H9 (cell line): Measurements from ENCODE around the gene C1orf226. TPM values are rescaled to one million over a fixed set of nuclear protein-coding genes. Genes with fewer than 3 reads are reported as not detected.

Experiments
- DNase-seq: peaks from one replicate; pipeline ENCODE4 v3.0.0-alpha.2; 2017
- H2AFZ ChIP-seq: one replicate; pipeline ENCODE4 v1.6.1; 2013; ENCODE audit warnings: mild to moderate bottlenecking, low read length, control low read depth, moderate library complexity
- H2AK5ac ChIP-seq: 2 replicates; pipeline ENCODE4 v1.6.1; 2013; ENCODE audit warnings: low read length, control low read depth, mixed read lengths; ENCODE audit not compliant: insufficient read length
- H2BK120ac ChIP-seq: one replicate; pipeline ENCODE4 v1.6.1; 2013; ENCODE audit warnings: low read depth, mild to moderate bottlenecking, low read length, control low read depth, inconsistent platforms; ENCODE audit not compliant: poor library complexity, severe bottlenecking
- H2BK12ac ChIP-seq: 2 replicates; pipeline ENCODE4 v1.6.1; 2013; ENCODE audit warnings: low read length, control low read depth, mixed read lengths, low read depth; ENCODE audit not compliant: insufficient read length
- H2BK15ac ChIP-seq: 2 replicates; pipeline ENCODE4 v1.6.1; 2013; ENCODE audit warnings: low read depth, low read length, control low read depth
- H2BK20ac ChIP-seq: one replicate; pipeline ENCODE4 v1.6.1; 2013; ENCODE audit warnings: low read depth, mild to moderate bottlenecking, low read length, control low read depth, inconsistent platforms; ENCODE audit not compliant: poor library complexity, severe bottlenecking
- H2BK5ac ChIP-seq: 2 replicates; pipeline ENCODE4 v1.6.1; 2013; ENCODE audit warnings: low read length, control low read depth, mixed read lengths; ENCODE audit not compliant: insufficient read length
- H3K14ac ChIP-seq: 2 replicates; pipeline ENCODE4 v1.6.1; 2013; ENCODE audit warnings: low read length, control low read depth; ENCODE audit not compliant: insufficient read depth
- H3K18ac ChIP-seq: 2 replicates; pipeline ENCODE4 v1.6.1; 2013; ENCODE audit warnings: low read depth, mild to moderate bottlenecking, mixed read lengths, low read length, control low read depth; ENCODE audit not compliant: insufficient read length
- H3K23ac ChIP-seq: 2 replicates; pipeline ENCODE4 v1.6.1; 2013; ENCODE audit warnings: low read length, control low read depth, mixed read lengths, low read depth; ENCODE audit not compliant: insufficient read length
- H3K23me2 ChIP-seq: 2 replicates; pipeline ENCODE4 v1.6.1; 2013; ENCODE audit warnings: low read depth, mild to moderate bottlenecking, mixed read lengths, low read length, control low read depth; ENCODE audit not compliant: insufficient read length, poor library complexity, severe bottlenecking
- H3K27ac ChIP-seq: 2 replicates; pipeline ENCODE4 v1.5.1; 2013; ENCODE audit warnings: low read length, control low read depth, mixed read lengths, low read depth; ENCODE audit not compliant: insufficient read length
- H3K27me3 ChIP-seq: 2 replicates; pipeline ENCODE4 v1.6.1; 2013; ENCODE audit warnings: low read length, control low read depth, inconsistent platforms; ENCODE audit not compliant: insufficient read depth
- H3K4ac ChIP-seq: 2 replicates; pipeline ENCODE4 v1.6.1; 2013; ENCODE audit warnings: low read depth, mild to moderate bottlenecking, control low read depth, inconsistent platforms, low read length, moderate library complexity
- H3K4me1 ChIP-seq: 2 replicates; pipeline ENCODE4 v1.6.1; 2013; ENCODE audit warnings: low read length, control low read depth, inconsistent platforms; ENCODE audit not compliant: insufficient read depth
- H3K4me2 ChIP-seq: 2 replicates; pipeline ENCODE4 v1.6.1; 2013; ENCODE audit warnings: low read length, control low read depth, mixed read lengths; ENCODE audit not compliant: insufficient read length, insufficient read depth
- H3K56ac ChIP-seq: 2 replicates; pipeline ENCODE4 v1.6.1; 2013; ENCODE audit warnings: low read depth, mild to moderate bottlenecking, mixed read lengths, low read length, control low read depth; ENCODE audit not compliant: insufficient read length
- H3K79me1 ChIP-seq: 2 replicates; pipeline ENCODE4 v1.6.1; 2013; ENCODE audit warnings: low read depth, mild to moderate bottlenecking, moderate library complexity, low read length, control low read depth, inconsistent platforms; ENCODE audit not compliant: insufficient read depth, poor library complexity, severe bottlenecking
- H3K79me2 ChIP-seq: 2 replicates; pipeline ENCODE4 v1.6.1; 2013; ENCODE audit warnings: low read length, control low read depth, inconsistent platforms; ENCODE audit not compliant: insufficient read depth
- H3K9ac ChIP-seq: 2 replicates; pipeline ENCODE4 v1.6.1; 2013; ENCODE audit warnings: low read length, control low read depth, mixed read lengths; ENCODE audit not compliant: insufficient read length; ENCODE audit errors: extremely low read depth
- H3K9me3 ChIP-seq: one replicate; pipeline ENCODE4 v1.6.1; 2013; ENCODE audit warnings: low read depth, low read length, inconsistent platforms; ENCODE audit not compliant: control insufficient read depth
- H3T11ph ChIP-seq: one replicate; pipeline ENCODE4 v1.6.1; 2013; ENCODE audit warnings: mild to moderate bottlenecking, low read length, control low read depth, inconsistent platforms
- H4K20me1 ChIP-seq: one replicate; pipeline ENCODE4 v1.6.1; 2013; ENCODE audit not compliant: control insufficient read depth, insufficient read length, insufficient read depth
- H4K5ac ChIP-seq: 2 replicates; pipeline ENCODE4 v1.6.1; 2013; ENCODE audit warnings: low read depth, mild to moderate bottlenecking, mixed read lengths, low read length, control low read depth; ENCODE audit not compliant: insufficient read length
- H4K8ac ChIP-seq: replicated peaks from 2 replicates; pipeline ENCODE4 v1.6.1; 2013; ENCODE audit warnings: low read length, control low read depth, mixed read lengths, low read depth; ENCODE audit not compliant: insufficient read length
- H4K91ac ChIP-seq: 2 replicates; pipeline ENCODE4 v1.6.1; 2013; ENCODE audit warnings: low read depth, mild to moderate bottlenecking, moderate library complexity, mixed read lengths, low read length, control low read depth; ENCODE audit not compliant: insufficient read length
- H3K27ac Mint-ChIP-seq, 3 experiments: 2 replicates in 2 of 3; 3 replicates in 1 of 3; pipeline ENCODE4 v1.8.0; 2020 to 2021; ENCODE audit warnings: mixed read lengths in 3 of 3, mild to moderate bottlenecking in 1 of 3, moderate library complexity in 1 of 3
- H3K27me3 Mint-ChIP-seq: 2 replicates; pipeline ENCODE4 v1.8.0; 2021; ENCODE audit warnings: low read depth, mild to moderate bottlenecking, moderate library complexity, mixed read lengths
- H3K36me3 Mint-ChIP-seq, 3 experiments: 2 replicates in 2 of 3; 3 replicates in 1 of 3; pipeline ENCODE4 v1.8.0; 2020 to 2021; ENCODE audit warnings: low read depth in 3 of 3, mixed read lengths in 3 of 3; ENCODE audit not compliant: insufficient read depth in 1 of 3
- H3K4me1 Mint-ChIP-seq, 2 experiments: 2 replicates each; pipeline ENCODE4 v1.8.0; 2020; ENCODE audit warnings: mixed read lengths in 2 of 2
- H3K4me3 Mint-ChIP-seq, 2 experiments: 2 replicates in 1 of 2; 3 replicates in 1 of 2; pipeline ENCODE4 v1.8.0; 2020 to 2021; ENCODE audit warnings: mild to moderate bottlenecking in 2 of 2, mixed read lengths in 2 of 2, moderate library complexity in 1 of 2
- H3K9me3 Mint-ChIP-seq, 2 experiments: 2 replicates in 1 of 2; 3 replicates in 1 of 2; pipeline ENCODE4 v1.8.0; 2020; ENCODE audit warnings: mild to moderate bottlenecking in 2 of 2, mixed read lengths in 2 of 2, moderate library complexity in 1 of 2
- WGBS: extraction: QIAGEN DNeasy Blood & Tissue Kit; methylation state at CpG from one replicate; pipeline ENCODE4 v1.1.7; 2013; ENCODE audit warnings: missing lambda C conversion rate, low lambda C conversion rate, mixed read lengths; ENCODE audit not compliant: insufficient read length; ENCODE audit errors: extremely low coverage; 5-methylcytosine and 5-hydroxymethylcytosine counted together
- total RNA-seq: library from RNA; stranded (reverse); gene quantifications from 2 replicates; pipeline ENCODE4 v1.2.1, GENCODE V29; 2021
- TF ChIP-seq, protein P1 (sequence below): fragments of 200-600 bp; sonication (generic); conservative IDR thresholded peaks from 3 replicates; pipeline ENCODE4 v1.8.0; 2021; ENCODE audit warnings: antibody characterized with exemption, mild to moderate bottlenecking

C1orf226 gene
- total RNA-seq, 1 experiment from 2014 or later = 11.5 TPM

DNA sequence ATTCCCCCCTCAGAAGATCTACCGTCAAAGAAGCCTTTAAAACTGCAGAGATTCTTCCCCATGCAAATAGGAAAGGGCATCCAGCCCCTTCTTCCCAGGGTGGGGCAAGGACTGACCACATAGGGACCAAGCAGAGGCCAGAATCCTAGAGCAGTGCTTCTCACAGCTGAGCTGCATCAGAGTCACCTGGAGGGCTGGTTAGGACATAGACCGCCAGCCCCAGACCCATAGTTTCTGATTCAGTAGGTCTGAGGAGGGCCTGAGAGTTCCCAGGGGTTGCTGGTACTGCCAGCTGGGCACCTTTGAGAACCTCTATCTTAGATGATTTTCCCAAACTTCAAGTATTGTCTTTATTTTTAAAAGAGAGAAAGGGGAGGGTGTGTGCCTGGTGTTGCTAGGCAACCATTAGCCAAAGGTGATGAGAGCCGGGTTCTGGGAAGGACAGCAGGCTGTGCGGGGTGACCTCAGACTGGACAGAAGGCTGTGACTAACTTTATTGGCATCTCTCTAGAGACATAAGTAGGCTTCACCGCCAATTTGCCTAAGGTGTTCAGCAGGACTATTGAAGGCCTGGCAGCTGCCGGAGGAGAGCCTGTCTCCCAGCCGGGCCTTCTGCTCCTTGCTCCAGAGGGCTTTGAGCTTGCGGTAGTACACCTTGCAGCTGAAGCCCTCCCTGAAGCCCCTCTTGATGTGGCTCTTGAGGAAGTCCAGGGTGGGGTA is 7.8 kb upstream of the C1orf226 start:
- Mint-ChIP-seq H3K27ac (no peak overlapping the region), H3K4me3 (no peak overlapping the region), H3K9me3 (no peaks in the 10 kb centered on the region), H3K36me3 (peaks cover 0 to 8% (median 2%) of the 10 kb centered on the region in 3 experiments; a peak in 3 of 7 replicates), H3K27me3 (no peaks in the 10 kb centered on the region), H3K4me1 (no peaks in the 10 kb centered on the region)
- Histone ChIP-seq H2BK120ac (no peak overlapping the region), H2BK20ac (no peak overlapping the region), H3K4me2 (no peak overlapping the region), H2AFZ (no peak overlapping the region), H3K79me2 (no peaks in the 10 kb centered on the region), H4K91ac (no peak overlapping the region), H3K23me2 (no peaks in the 10 kb centered on the region), H3K14ac (no peak overlapping the region), H2BK12ac (no peak overlapping the region), H3K9me3 (no peaks in the 10 kb centered on the region), H2BK5ac (no peak overlapping the region), H3K27ac (no peak overlapping the region), H3K4ac (no peak overlapping the region), H2AK5ac (no peak overlapping the region), H4K20me1 (no peaks in the 10 kb centered on the region), H3K18ac (no peak overlapping the region), H3K4me1 (no peaks in the 10 kb centered on the region), H4K8ac (no peak overlapping the region), H4K5ac (no peak overlapping the region), H3T11ph (no peak overlapping the region), H3K9ac (no peak overlapping the region), H3K27me3 (no peaks in the 10 kb centered on the region), H2BK15ac (no peak overlapping the region), H3K23ac (no peak overlapping the region), H3K79me1 (no peaks in the 10 kb centered on the region), H3K56ac (no peak overlapping the region)
- no peak for DNase-seq
- TF ChIP-seq, protein P1, sequence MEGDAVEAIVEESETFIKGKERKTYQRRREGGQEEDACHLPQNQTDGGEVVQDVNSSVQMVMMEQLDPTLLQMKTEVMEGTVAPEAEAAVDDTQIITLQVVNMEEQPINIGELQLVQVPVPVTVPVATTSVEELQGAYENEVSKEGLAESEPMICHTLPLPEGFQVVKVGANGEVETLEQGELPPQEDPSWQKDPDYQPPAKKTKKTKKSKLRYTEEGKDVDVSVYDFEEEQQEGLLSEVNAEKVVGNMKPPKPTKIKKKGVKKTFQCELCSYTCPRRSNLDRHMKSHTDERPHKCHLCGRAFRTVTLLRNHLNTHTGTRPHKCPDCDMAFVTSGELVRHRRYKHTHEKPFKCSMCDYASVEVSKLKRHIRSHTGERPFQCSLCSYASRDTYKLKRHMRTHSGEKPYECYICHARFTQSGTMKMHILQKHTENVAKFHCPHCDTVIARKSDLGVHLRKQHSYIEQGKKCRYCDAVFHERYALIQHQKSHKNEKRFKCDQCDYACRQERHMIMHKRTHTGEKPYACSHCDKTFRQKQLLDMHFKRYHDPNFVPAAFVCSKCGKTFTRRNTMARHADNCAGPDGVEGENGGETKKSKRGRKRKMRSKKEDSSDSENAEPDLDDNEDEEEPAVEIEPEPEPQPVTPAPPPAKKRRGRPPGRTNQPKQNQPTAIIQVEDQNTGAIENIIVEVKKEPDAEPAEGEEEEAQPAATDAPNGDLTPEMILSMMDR = no peak
- WGBS = no CpG with 5 or more reads among the region's 8 CpGs
